MCF 10A (cell line): ENCODE results near the gene KRT86. TPM values are rescaled to one million over a fixed set of nuclear protein-coding genes. Genes with fewer than 3 reads are reported as not detected.

Experiments used
- BruUV-seq: library from RNA; stranded (reverse); fragments of 400-500 nt; replicated peaks from 2 replicates; lab custom pipeline; 2021; lab: Mats Ljungman, UMichigan
- CTCF ChIA-PET: fragments of 300-600 bp; sonication (Branson Sonifier 250); formaldehyde crosslinking; extraction: SDS; loops from one replicate; lab custom pipeline; 2021; ENCODE audit warnings: antibody characterized with exemption, inconsistent platforms; lab: Yijun Ruan, JAX
- POLR2A ChIA-PET: fragments of 300-600, 350-650 bp; sonication (Branson Sonifier 250); formaldehyde crosslinking; extraction: SDS; loops from one replicate; lab custom pipeline; 2020; ENCODE audit warnings: antibody characterized with exemption, inconsistent platforms; lab: Yijun Ruan, JAX
- DNase-seq: peaks from one replicate; pipeline ENCODE4 v3.0.0-alpha.2; 2018; ENCODE audit not compliant: unreplicated experiment
- H3K27ac Mint-ChIP-seq: one replicate; pipeline ENCODE4 v1.8.0; 2022; ENCODE audit warnings: mild to moderate bottlenecking, low read depth, mixed read lengths; ENCODE audit not compliant: unreplicated experiment
- H3K27me3 Mint-ChIP-seq: one replicate; pipeline ENCODE4 v1.8.0; 2022; ENCODE audit warnings: mixed read lengths; ENCODE audit not compliant: insufficient read depth, unreplicated experiment
- H3K36me3 Mint-ChIP-seq: one replicate; pipeline ENCODE4 v1.8.0; 2022; ENCODE audit warnings: mild to moderate bottlenecking, moderate library complexity, mixed read lengths; ENCODE audit not compliant: insufficient read depth, unreplicated experiment
- H3K4me1 Mint-ChIP-seq: one replicate; pipeline ENCODE4 v1.8.0; 2022; ENCODE audit warnings: mixed read lengths; ENCODE audit not compliant: insufficient read depth, unreplicated experiment
- H3K4me3 Mint-ChIP-seq: one replicate; pipeline ENCODE4 v1.8.0; 2022; ENCODE audit warnings: mild to moderate bottlenecking, moderate library complexity, mixed read lengths; ENCODE audit not compliant: unreplicated experiment
- H3K9me3 Mint-ChIP-seq: one replicate; pipeline ENCODE4 v1.8.0; 2022; ENCODE audit warnings: mixed read lengths; ENCODE audit not compliant: unreplicated experiment
- intact Hi-C: fragments of 100-400 bp; cut with micrococcal nuclease; formaldehyde crosslinking; loops from 2 replicates; pipeline ENCODE4 v1.14.1; 2022
- total RNA-seq: library from RNA; stranded (reverse); gene quantifications from 2 replicates; pipeline ENCODE4 v1.2.3, GENCODE V29; 2022
- TF ChIP-seq, protein P1 (sequence below): fragments of 200-600 bp; IDR thresholded peaks from one replicate; pipeline ENCODE4 v1.8.0; 2022; ENCODE audit warnings: antibody characterized with exemption, mild to moderate bottlenecking; ENCODE audit not compliant: unreplicated experiment

KRT86 gene
- total RNA-seq, 1 experiment from 2014 or later = 37.8 TPM

- no peaks in the 10 kb centered on the region for H3K27me3 Mint-ChIP-seq
- H3K4me1 Mint-ChIP-seq = peaks cover 67% of the 10 kb centered on the region
- TF ChIP-seq, protein P1, sequence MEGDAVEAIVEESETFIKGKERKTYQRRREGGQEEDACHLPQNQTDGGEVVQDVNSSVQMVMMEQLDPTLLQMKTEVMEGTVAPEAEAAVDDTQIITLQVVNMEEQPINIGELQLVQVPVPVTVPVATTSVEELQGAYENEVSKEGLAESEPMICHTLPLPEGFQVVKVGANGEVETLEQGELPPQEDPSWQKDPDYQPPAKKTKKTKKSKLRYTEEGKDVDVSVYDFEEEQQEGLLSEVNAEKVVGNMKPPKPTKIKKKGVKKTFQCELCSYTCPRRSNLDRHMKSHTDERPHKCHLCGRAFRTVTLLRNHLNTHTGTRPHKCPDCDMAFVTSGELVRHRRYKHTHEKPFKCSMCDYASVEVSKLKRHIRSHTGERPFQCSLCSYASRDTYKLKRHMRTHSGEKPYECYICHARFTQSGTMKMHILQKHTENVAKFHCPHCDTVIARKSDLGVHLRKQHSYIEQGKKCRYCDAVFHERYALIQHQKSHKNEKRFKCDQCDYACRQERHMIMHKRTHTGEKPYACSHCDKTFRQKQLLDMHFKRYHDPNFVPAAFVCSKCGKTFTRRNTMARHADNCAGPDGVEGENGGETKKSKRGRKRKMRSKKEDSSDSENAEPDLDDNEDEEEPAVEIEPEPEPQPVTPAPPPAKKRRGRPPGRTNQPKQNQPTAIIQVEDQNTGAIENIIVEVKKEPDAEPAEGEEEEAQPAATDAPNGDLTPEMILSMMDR = peak; percentile 33
- H3K36me3 Mint-ChIP-seq = peaks cover 37% of the 10 kb centered on the region
- intact Hi-C loops = loop anchor here (1.0 to 5.0 kb wide), 4 partner anchors 20 to 139 kb away; no protein-coding TSS in a partner anchor
- POLR2A ChIA-PET = interaction anchor here (0.6 to 4.9 kb wide), 16 partner anchors 11 to 260 kb away, joined by 3 to 28 read pairs (median 5); partner anchors contain the start of gene KRT6A
- peak within 1 kb of the TSS; percentile 91 for H3K27ac Mint-ChIP-seq
- H3K9me3 Mint-ChIP-seq = no peaks in the 10 kb centered on the region
- CTCF ChIA-PET = interaction anchor here (0.6 to 8.0 kb wide), 8 partner anchors 8 to 52 kb away, joined by 3 to 70 read pairs (median 5); partner anchors contain the start of gene KRT80
- no TSS peak for BruUV-seq
- peak; percentile 92 for DNase-seq
- H3K4me3 Mint-ChIP-seq = peak within 1 kb of the TSS; percentile 91
Observed at GRCh38 chr12:52232674-52233461, 41.6 kb upstream of the KRT86 start, which contains the start of gene KRT7. KRT7 (plus strand) TSS chr12:52233243; CDS start chr12:52233297, 54 bp downstream.

GRCh38 chr12:52233462-52234207 is 40.8 kb upstream of the KRT86 start:
- H3K9me3 Mint-ChIP-seq = no peaks in the 10 kb centered on the region
- H3K4me1 Mint-ChIP-seq = peaks cover 70% of the 10 kb centered on the region
- H3K27me3 Mint-ChIP-seq = no peaks in the 10 kb centered on the region
- DNase-seq = peak; percentile 32
- H3K27ac Mint-ChIP-seq = peak overlapping the region; percentile 91
- H3K36me3 Mint-ChIP-seq = peaks cover 45% of the 10 kb centered on the region
- ChIA-PET CTCF (interaction anchor here (0.7 to 8.0 kb wide), 7 partner anchors 9 to 49 kb away, joined by 3 to 70 read pairs (median 4); partner anchors contain the start of gene KRT80), POLR2A (interaction anchor here (0.6 to 4.9 kb wide), 18 partner anchors 9 to 259 kb away, joined by 3 to 28 read pairs (median 6); partner anchors contain the start of gene KRT6A)
- H3K4me3 Mint-ChIP-seq = peak overlapping the region; percentile 91
- intact Hi-C loops = loop anchor here (1.0 to 5.0 kb wide), 4 partner anchors 20 to 139 kb away; no protein-coding TSS in a partner anchor
- TSS peak; percentile 51 for BruUV-seq
- TF ChIP-seq, protein P1 = no peak

DNA sequence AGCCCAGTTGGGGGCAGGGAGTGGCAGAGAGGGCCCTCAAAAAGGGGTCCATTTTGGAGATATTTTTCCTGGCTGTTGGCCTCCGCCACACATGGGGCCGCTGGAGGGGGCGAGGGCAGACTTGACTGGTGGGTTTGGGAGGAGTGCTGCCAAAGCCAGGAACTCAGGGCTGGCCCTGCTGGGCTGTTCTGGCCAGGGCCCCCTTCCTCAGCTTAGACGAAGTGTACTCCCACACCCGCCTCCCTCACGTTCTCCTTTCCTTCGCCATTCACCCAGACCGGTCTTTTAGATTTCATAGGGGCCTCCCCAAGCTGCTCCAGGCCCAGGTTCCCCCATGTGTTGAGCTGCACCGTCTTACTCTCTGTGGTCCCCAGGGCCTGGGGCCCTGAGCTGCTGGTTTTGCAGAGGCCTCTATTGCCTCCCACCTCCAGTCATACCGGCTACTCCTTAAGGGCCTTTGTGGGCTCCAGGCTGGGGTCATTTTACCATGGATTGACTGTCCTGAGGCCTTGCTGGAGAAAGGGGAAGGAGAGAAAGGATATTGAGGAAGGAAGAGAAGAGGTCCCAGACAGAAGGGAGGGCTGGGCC is 40.1 kb upstream of the KRT86 start:
- no peaks in the 10 kb centered on the region for H3K9me3 Mint-ChIP-seq
- H3K4me1 Mint-ChIP-seq = peaks cover 76% of the 10 kb centered on the region
- H3K4me3 Mint-ChIP-seq = peak overlapping the region; percentile 91
- no TSS peak for BruUV-seq
- peak overlapping the region; percentile 91 for H3K27ac Mint-ChIP-seq
- no peak for DNase-seq
- ChIA-PET CTCF (interaction anchor here (0.7 to 8.0 kb wide), 5 partner anchors 11 to 50 kb away, joined by 3 to 70 read pairs (median 4); no protein-coding TSS in a partner anchor), POLR2A (interaction anchor here (0.8 to 4.9 kb wide), 11 partner anchors 9 to 114 kb away, joined by 3 to 28 read pairs (median 5); no protein-coding TSS in a partner anchor)
- H3K36me3 Mint-ChIP-seq = peaks cover 51% of the 10 kb centered on the region
- no peaks in the 10 kb centered on the region for H3K27me3 Mint-ChIP-seq
- intact Hi-C loops = loop anchor here (5.0 kb wide), 1 partner anchor 138 kb away; no protein-coding TSS in a partner anchor
- TF ChIP-seq, protein P1 = no peak
